GM12878 (cell line): ENCODE measurements around the gene PMAIP1. TPM values are rescaled to one million over a fixed set of nuclear protein-coding genes. Genes with fewer than 3 reads are reported as not detected.

Experiments used
- ATAC-seq: fragments of 200-7000 bp; cut with Tn5 transposase; 3 replicates; pipeline ENCODE4 v1.9.1; 2020; ENCODE audit warnings: mild to moderate bottlenecking, moderate library complexity
- BruUV-seq: library from RNA; stranded (reverse); fragments of 400-500 nt; replicated peaks from 2 replicates; lab custom pipeline; 2021; lab: Mats Ljungman, UMichigan
- CTCF ChIA-PET: fragments of 300-600 bp; sonication (Branson Sonifier 250); formaldehyde crosslinking; extraction: SDS; loops from one replicate; lab custom pipeline; 2021; ENCODE audit warnings: inconsistent platforms; lab: Yijun Ruan, JAX
- POLR2A ChIA-PET: fragments of 350-600 bp; formaldehyde crosslinking; extraction: SDS; loops from one replicate; lab custom pipeline; 2021; ENCODE audit warnings: inconsistent platforms; lab: Charles Lee
- RAD21 ChIA-PET: fragments of 300-600 bp; sonication (Branson Sonifier 250); formaldehyde crosslinking; loops from one replicate; lab custom pipeline; 2023; ENCODE audit warnings: antibody characterized with exemption; ENCODE audit not compliant: unreplicated experiment; lab: Charles Lee
- SMC1A ChIA-PET: fragments of 300-600 bp; sonication (Branson Sonifier 250); formaldehyde crosslinking; loops from one replicate; lab custom pipeline; 2023; ENCODE audit not compliant: unreplicated experiment, uncharacterized antibody; lab: Charles Lee
- DNase-seq: peaks from one replicate; pipeline ENCODE4 v3.0.0-alpha.2; 2011; ENCODE audit warnings: low read depth, low spot score
- FAIRE-seq: peaks from 3 replicates; lab custom pipeline; 2011; peaks lifted over from hg19 to GRCh38; lab: Jason Lieb, UNC
- H2AFZ ChIP-seq: 2 replicates; pipeline ENCODE4 v1.6.0; 2011; ENCODE audit warnings: low read depth, low read length, control low read depth; ENCODE audit not compliant: control insufficient read depth
- H3K27ac ChIP-seq: 2 replicates; pipeline ENCODE4 v1.5.1; 2011; ENCODE audit warnings: control low read depth; ENCODE audit not compliant: control insufficient read depth, insufficient read depth
- H3K27me3 ChIP-seq, 2 experiments: replicated peaks in 1 of 2; 2 replicates each; pipeline versions ENCODE4 v1.6.0 to v1.6.1; 2011; ENCODE audit warnings: low read length in 1 of 2; ENCODE audit not compliant: control insufficient read depth in 2 of 2, insufficient read depth in 2 of 2
- H3K36me3 ChIP-seq, 2 experiments: 2 replicates each; pipeline ENCODE4 v1.5.1; 2011; ENCODE audit warnings: low read length in 1 of 2; ENCODE audit not compliant: control insufficient read depth in 2 of 2, insufficient read depth in 2 of 2
- H3K4me1 ChIP-seq: 2 replicates; pipeline ENCODE4 v1.6.1; 2011; ENCODE audit warnings: mild to moderate bottlenecking, low read length, moderate library complexity, mixed read lengths; ENCODE audit not compliant: control insufficient read depth, insufficient read depth
- H3K4me2 ChIP-seq: 2 replicates; pipeline ENCODE4 v1.6.0; 2011; ENCODE audit warnings: control low read depth; ENCODE audit not compliant: control insufficient read depth, insufficient read depth
- H3K4me3 ChIP-seq: fragments of 200-600 bp; sonication (generic); 2 replicates; pipeline ENCODE4 v1.5.1; 2016
- H3K79me2 ChIP-seq: 2 replicates; pipeline ENCODE4 v1.6.0; 2011; ENCODE audit warnings: low read length; ENCODE audit not compliant: control insufficient read depth, insufficient read depth
- H3K9ac ChIP-seq: 2 replicates; pipeline ENCODE4 v1.8.0; 2011; ENCODE audit warnings: low read length, control low read depth, mixed read lengths; ENCODE audit not compliant: control insufficient read depth, insufficient read depth
- H3K9me3 ChIP-seq: replicated peaks from 3 replicates; pipeline ENCODE4 v1.5.1; 2011; ENCODE audit warnings: mild to moderate bottlenecking, low read length; ENCODE audit not compliant: control insufficient read depth, insufficient read depth
- H4K20me1 ChIP-seq: 2 replicates; pipeline ENCODE4 v1.6.0; 2011; ENCODE audit not compliant: control insufficient read depth, insufficient read depth
- CREB1 ChIP-seq: IDR thresholded peaks from 2 replicates; pipeline ENCODE4 v1.6.1; 2012; ENCODE audit warnings: low read depth, mild to moderate bottlenecking, inconsistent platforms
- NR2C1 ChIP-seq: fragments of 450-650 bp; IDR thresholded peaks from 2 replicates; pipeline ENCODE4 v1.6.1; 2017; ENCODE audit warnings: antibody characterized with exemption, mild to moderate bottlenecking, moderate library complexity
- RAD21 ChIP-seq: IDR thresholded peaks from 2 replicates; pipeline ENCODE4 v1.6.1; 2011; ENCODE audit warnings: mild to moderate bottlenecking, low read depth, low read length, moderate library complexity; ENCODE audit not compliant: insufficient read depth
- WGBS: methylation state at CpG from one replicate; pipeline ENCODE4 v1.1.6; 2016; ENCODE audit warnings: low lambda C conversion rate; ENCODE audit not compliant: insufficient replicate concordance, insufficient coverage; ENCODE audit errors: missing lambda C conversion rate; 5-methylcytosine and 5-hydroxymethylcytosine counted together
- in situ Hi-C: fragments of 300-500 bp; cut with MboI; formaldehyde crosslinking; loops from 9 replicates; pipeline ENCODE4 v1.14.3; 2018; ENCODE audit warnings: mixed read lengths
- intact Hi-C: fragments of 100-400 bp; cut with micrococcal nuclease; formaldehyde crosslinking; loops from one replicate; pipeline ENCODE4 v1.14.2; 2022; ENCODE audit not compliant: unreplicated experiment
- polyA plus RNA-seq, 11 experiments: library from polyadenylated mRNA; depleted of rRNA in 4 of 11; unstranded in 6 of 11; stranded (reverse) in 5 of 11; fragments of >200 nt; fragmentation: Nextera tagmentation in 4 of 11; fragmentation: Illumina TruSeq in 1 of 11; extraction: Ambion mirVana in 4 of 11; extraction: Trizol in 1 of 11; gene quantifications; 1 replicate in 1 of 11; 2 replicates in 10 of 11; pipeline versions ENCODE4 v1.2.1 to v1.2.3, GENCODE V29; 2011 to 2016; ENCODE audit warnings: inconsistent platforms in 2 of 11, missing spikeins in 2 of 11, low read depth in 1 of 11
- total RNA-seq, 4 experiments: library from RNA; depleted of rRNA in 3 of 4; stranded (reverse); fragments of >200 nt in 3 of 4; fragmentation: Illumina TruSeq in 1 of 4; extraction: Trizol in 1 of 4; gene quantifications; 2 replicates each; pipeline versions ENCODE4 v1.2.1 to v1.2.3, GENCODE V29; 2013 to 2021
- TF ChIP-seq, protein P1 (sequence below): fragments of 450-650 bp; IDR thresholded peaks from 2 replicates; pipeline ENCODE4 v1.6.1; 2016; ENCODE audit warnings: mild to moderate bottlenecking

Gene PMAIP1
- total and polyA plus RNA-seq, 10 of the 15 experiments (the other 5 are each of a cell fraction or from before 2014, with no cell fraction given): 74.0 to 219 (median 112) TPM

DNA sequence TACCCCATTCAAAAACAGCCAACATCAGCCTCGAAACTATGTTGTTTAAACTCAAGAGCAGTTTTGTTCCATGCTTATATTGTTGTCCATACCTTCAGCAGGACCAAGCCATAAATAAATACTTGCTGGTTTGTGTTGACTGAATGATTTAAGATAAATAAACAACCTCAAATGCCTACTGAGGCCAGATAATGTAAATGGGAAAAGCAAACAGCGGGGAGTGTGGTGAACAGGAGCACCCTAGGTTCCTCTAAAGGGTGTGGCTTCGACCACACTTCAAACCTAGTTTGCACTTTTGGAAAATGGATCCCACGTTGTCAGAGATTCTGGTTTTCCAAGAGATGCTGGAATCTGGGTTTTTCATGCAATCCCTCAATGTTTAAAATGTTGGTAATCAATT is 1.7 kb upstream of the PMAIP1 start:
- Histone ChIP-seq H3K27me3 (no peaks in the 10 kb centered on the region), H3K4me1 (no peaks in the 10 kb centered on the region), H3K9me3 (no peaks in the 10 kb centered on the region), H3K79me2 (peaks cover 54% of the 10 kb centered on the region), H3K27ac (no peak overlapping the region), H3K4me3 (peak overlapping the region; percentile 84; the same call in 1 of the 2 replicates), H2AFZ (no peak overlapping the region), H3K4me2 (peak overlapping the region; percentile 78), H4K20me1 (no peaks in the 10 kb centered on the region), H3K9ac (no peak overlapping the region), H3K36me3 (peaks cover 0 to 4% of the 10 kb centered on the region in 2 experiments; a peak in 1 of 4 replicates)
- ChIA-PET POLR2A (interaction anchor here (0.8 to 4.7 kb wide), 7 partner anchors 9 to 51 kb away, joined by 3 to 68 read pairs (median 24); no protein-coding TSS in a partner anchor), RAD21 (interaction anchor here (3.4 to 4.8 kb wide), 4 partner anchors 13 to 61 kb away, joined by 45 to 85 read pairs (median 56); no protein-coding TSS in a partner anchor), CTCF (interaction anchor here (1.2 to 4.4 kb wide), 4 partner anchors 10 to 74 kb away, joined by 4 to 30 read pairs (median 8); no protein-coding TSS in a partner anchor), SMC1A (interaction anchor here (1.3 to 6.2 kb wide), 10 partner anchors 11 to 91 kb away, joined by 4 to 72 read pairs (median 26); no protein-coding TSS in a partner anchor)
- in situ Hi-C loops: loop anchor here (25.0 kb wide), 1 partner anchor 911 kb away; no protein-coding TSS in a partner anchor
- TF ChIP-seq, protein P1, sequence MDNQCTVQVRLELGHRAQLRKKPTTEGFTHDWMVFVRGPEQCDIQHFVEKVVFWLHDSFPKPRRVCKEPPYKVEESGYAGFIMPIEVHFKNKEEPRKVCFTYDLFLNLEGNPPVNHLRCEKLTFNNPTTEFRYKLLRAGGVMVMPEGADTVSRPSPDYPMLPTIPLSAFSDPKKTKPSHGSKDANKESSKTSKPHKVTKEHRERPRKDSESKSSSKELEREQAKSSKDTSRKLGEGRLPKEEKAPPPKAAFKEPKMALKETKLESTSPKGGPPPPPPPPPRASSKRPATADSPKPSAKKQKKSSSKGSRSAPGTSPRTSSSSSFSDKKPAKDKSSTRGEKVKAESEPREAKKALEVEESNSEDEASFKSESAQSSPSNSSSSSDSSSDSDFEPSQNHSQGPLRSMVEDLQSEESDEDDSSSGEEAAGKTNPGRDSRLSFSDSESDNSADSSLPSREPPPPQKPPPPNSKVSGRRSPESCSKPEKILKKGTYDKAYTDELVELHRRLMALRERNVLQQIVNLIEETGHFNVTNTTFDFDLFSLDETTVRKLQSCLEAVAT: no peak
- TF ChIP-seq RAD21 (no peak), CREB1 (no peak), NR2C1 (no peak)
- 60% methylated on average over 4 of the region's 4 CpGs for WGBS
- DNase-seq: no peak
- no TSS peak for BruUV-seq
- FAIRE-seq: no peak
- ATAC-seq: no peak
- intact Hi-C loops: loop anchor here (2.0 kb wide), 1 partner anchor 51 kb away; no protein-coding TSS in a partner anchor
